Measurements from ENCODE around the gene CDHR4. TPM values are rescaled to one million over a fixed set of nuclear protein-coding genes. Genes with fewer than 3 reads are reported as not detected.

The CDHR4 gene
- total RNA-seq, 2 donors from 2014 or later: not detected

DNA sequence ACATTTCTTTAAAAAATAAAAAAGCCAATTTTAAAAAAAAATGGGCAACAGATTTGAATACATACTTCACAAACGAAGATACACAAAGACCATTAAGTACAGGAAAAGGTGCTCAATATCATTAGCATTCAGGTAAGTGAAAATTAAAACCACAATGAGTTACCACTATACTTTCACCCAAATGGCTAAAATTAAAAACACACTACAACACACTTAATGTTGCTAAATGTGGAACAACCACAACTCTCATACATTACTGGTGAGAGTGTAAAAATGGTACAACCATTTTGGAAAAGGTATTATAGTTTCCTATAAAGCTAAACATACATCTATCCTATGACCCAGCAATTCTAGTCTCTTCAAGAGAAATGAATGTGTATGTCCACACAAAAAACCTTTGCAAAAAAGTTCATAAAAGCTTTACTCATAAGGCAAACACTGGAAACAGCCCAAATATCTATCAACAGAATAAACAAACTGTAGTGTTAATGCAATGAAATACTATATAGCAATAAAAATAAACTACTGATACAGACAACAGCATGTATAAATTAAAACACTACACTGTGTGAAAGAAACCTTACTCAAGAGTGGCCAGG is 28.2 kb downstream of the CDHR4 start:
- no peaks in the 10 kb centered on the region for H3K4me1 ChIP-seq

DNA sequence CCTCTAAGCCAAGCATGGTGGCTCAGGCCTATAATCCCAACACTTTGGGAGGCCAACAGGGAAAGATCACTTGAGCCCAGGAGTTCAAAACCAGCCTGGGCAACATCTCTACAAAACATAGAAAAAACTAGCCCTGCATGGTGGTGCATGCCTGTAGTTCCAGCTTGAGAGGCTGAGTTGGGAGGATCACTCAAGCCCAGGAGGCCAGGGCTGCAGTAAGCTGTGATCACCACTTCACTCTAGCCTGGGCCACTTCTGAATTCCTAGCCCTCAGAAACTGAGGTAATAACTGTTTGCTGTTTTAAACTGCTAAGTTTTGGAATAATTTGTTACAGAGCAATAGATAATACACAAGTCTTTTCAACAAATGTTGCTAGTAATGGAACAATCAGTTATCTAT is 29.7 kb downstream of the CDHR4 start:
- Histone ChIP-seq H3K27ac (no peak overlapping the region), H3K27me3 (no peaks in the 10 kb centered on the region), H3K9ac (ENCODE audit: low read depth in 2 of 2, low read length in 2 of 2) (no peak overlapping the region), H3K9me3 (no peaks in the 10 kb centered on the region), H3K36me3 (no peaks in the 10 kb centered on the region), H3K4me1 (no peaks in the 10 kb centered on the region), H3K4me3 (no peak overlapping the region)
- TF ChIP-seq, protein P1, sequence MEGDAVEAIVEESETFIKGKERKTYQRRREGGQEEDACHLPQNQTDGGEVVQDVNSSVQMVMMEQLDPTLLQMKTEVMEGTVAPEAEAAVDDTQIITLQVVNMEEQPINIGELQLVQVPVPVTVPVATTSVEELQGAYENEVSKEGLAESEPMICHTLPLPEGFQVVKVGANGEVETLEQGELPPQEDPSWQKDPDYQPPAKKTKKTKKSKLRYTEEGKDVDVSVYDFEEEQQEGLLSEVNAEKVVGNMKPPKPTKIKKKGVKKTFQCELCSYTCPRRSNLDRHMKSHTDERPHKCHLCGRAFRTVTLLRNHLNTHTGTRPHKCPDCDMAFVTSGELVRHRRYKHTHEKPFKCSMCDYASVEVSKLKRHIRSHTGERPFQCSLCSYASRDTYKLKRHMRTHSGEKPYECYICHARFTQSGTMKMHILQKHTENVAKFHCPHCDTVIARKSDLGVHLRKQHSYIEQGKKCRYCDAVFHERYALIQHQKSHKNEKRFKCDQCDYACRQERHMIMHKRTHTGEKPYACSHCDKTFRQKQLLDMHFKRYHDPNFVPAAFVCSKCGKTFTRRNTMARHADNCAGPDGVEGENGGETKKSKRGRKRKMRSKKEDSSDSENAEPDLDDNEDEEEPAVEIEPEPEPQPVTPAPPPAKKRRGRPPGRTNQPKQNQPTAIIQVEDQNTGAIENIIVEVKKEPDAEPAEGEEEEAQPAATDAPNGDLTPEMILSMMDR (IDR thresholded peaks at IDR 0.05): no peak
- no peak for DNase-seq
- intact Hi-C loops (cut with DNase I): no loop called here

More for the DNA sequence above, 28.2 kb downstream of the CDHR4 start:
- Histone ChIP-seq H3K27ac (no peak overlapping the region), H3K27me3 (no peaks in the 10 kb centered on the region), H3K4me3 (no peak overlapping the region), H3K9me3 (no peaks in the 10 kb centered on the region), H3K9ac (ENCODE audit: low read depth in 2 of 2, low read length in 2 of 2) (no peak overlapping the region), H3K36me3 (no peaks in the 10 kb centered on the region)
- no peak for DNase-seq
- intact Hi-C loops (cut with DNase I): no loop called here
- TF ChIP-seq, protein P1 (IDR thresholded peaks at IDR 0.05): no peak

DNA sequence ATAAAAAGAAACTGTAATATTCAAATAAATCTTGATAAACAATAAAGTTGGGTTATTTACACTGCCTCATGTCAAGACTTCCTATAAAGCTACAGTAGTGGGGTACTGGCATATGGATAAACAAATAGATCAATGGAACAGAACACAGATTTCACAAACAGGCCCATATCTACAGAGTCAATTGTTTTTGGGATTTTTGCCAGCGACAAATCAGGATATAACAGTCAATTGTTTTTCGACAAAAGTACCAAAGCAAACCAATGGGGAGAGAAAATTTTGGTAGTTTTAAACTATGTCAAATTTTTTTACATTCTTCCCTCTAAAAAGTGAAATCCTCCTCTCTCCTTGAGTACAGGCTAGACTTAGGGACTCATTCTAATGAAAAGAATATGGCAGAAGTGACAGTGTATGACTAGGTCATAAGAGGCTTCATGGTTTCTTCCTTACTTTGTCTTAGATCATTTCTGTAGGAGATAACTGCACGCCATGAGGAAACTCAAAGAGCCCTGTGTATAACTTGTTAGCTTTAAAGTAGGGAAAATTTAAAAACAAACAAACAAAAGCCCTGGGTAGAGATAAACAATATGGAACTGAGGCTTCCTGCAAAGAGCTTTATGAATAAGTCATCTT is 30.3 kb downstream of the CDHR4 start:
- Histone ChIP-seq H3K27ac (no peak overlapping the region), H3K27me3 (no peaks in the 10 kb centered on the region)

DNA sequence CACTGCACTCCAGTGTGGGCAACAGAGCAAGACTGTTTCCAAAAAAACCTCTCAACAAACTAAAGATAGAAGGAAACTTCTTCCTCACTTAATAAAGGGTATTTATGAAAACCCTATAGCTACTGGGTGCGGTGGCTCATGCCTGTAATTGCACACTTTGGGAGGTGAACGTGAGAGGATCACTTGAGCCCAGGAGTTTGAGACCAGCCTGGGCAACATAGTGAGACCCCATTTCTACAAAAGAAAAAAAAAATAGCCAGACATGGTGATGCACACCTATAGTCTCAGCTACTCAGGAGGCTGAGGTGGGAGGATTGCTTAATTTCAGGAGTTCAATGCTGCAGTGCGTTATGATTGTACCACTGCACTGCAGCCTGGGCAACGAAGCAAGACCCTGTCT is 35.7 kb downstream of the CDHR4 start:
- Histone ChIP-seq H3K9ac (ENCODE audit: low read depth in 2 of 2, low read length in 2 of 2) (no peak overlapping the region), H3K27me3 (no peaks in the 10 kb centered on the region), H3K9me3 (no peaks in the 10 kb centered on the region), H3K4me1 (no peaks in the 10 kb centered on the region), H3K4me3 (no peak overlapping the region), H3K27ac (no peak overlapping the region), H3K36me3 (no peaks in the 10 kb centered on the region)
- DNase-seq: no peak
- TF ChIP-seq, protein P1 (IDR thresholded peaks at IDR 0.05): no peak
- intact Hi-C loops (cut with DNase I): no loop called here

More for the DNA sequence above, 30.3 kb downstream of the CDHR4 start:
- Histone ChIP-seq H3K9me3 (no peaks in the 10 kb centered on the region), H3K4me3 (no peak overlapping the region), H3K4me1 (no peaks in the 10 kb centered on the region), H3K9ac (ENCODE audit: low read depth in 2 of 2, low read length in 2 of 2) (no peak overlapping the region), H3K36me3 (no peaks in the 10 kb centered on the region)
- no peak for DNase-seq
- TF ChIP-seq, protein P1 (IDR thresholded peaks at IDR 0.05): no peak
- intact Hi-C loops (cut with DNase I): no loop called here

DNA sequence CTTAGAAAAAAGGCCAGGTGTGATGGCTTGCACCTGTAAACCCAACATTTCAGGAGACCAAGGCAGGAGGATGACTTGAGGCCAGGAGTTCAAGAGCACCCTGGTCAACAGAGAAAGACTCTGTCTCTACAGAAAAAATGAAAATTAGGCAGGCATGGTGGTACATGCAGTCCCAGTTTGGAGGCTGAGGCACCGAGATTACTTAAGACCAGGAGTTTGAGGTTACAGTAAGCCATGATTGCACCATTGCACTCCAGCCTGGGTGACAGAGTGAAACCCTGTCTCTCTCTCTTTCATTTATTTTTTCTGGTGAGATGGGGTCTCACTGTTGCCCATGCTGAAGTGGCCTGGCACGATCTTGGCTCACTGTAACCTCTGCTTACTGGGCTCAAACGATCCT is 38.0 kb downstream of the CDHR4 start:
- H3K9ac ChIP-seq (ENCODE audit: low read depth in 2 of 2, low read length in 2 of 2): no peak overlapping the region
- intact Hi-C loops (cut with DNase I): no loop called here
- no peaks in the 10 kb centered on the region for H3K27me3 ChIP-seq
- no peak overlapping the region for H3K27ac ChIP-seq
- no peaks in the 10 kb centered on the region for H3K9me3 ChIP-seq
- TF ChIP-seq, protein P1 (IDR thresholded peaks at IDR 0.05): no peak
- no peaks in the 10 kb centered on the region for H3K36me3 ChIP-seq
- no peaks in the 10 kb centered on the region for H3K4me1 ChIP-seq
- H3K4me3 ChIP-seq: no peak overlapping the region
- DNase-seq: no peak

Data from colonic mucosa (tissue), 4 donors.